GM10266 (cell line): ENCODE data around the gene APOA1.
A peak's percentile ranks its signal among the peaks of the same experiment; 100 is the strongest.

Source experiments
- DNase-seq: peaks from one replicate; pipeline ENCODE4 v3.0.0; 2012; ENCODE audit errors: extremely low spot score
- CTCF ChIP-seq: IDR thresholded peaks from 2 replicates; pipeline ENCODE4 v1.5.1; 2012; ENCODE audit warnings: mild to moderate bottlenecking, low read depth; ENCODE audit not compliant: control insufficient read depth, insufficient read depth; ENCODE audit errors: missing control alignments

The APOA1 gene

GRCh38 chr11:116787786-116788486, 49.5 kb downstream of the APOA1 start, which contains the start of gene ZPR1:
Gene ZPR1 (minus strand): TSS chr11:116788023. CDS start chr11:116787990, 33 bp downstream.
- DNase-seq, result peak; percentile 95
- TF ChIP-seq CTCF, result no peak

- DNase-seq, result no peak
- no peak for TF ChIP-seq CTCF
Observed at GRCh38 chr11:116787436-116787785, 50.0 kb downstream of the APOA1 start.

GRCh38 chr11:116786966-116787365, 50.5 kb downstream of the APOA1 start:
- DNase-seq, result no peak
- TF ChIP-seq CTCF, result no peak

GRCh38 chr11:116786326-116786725, 51.1 kb downstream of the APOA1 start:
- no peak for TF ChIP-seq CTCF
- no peak for DNase-seq
